Measurements from ENCODE around the gene GPS1.

GPS1 gene

DNA sequence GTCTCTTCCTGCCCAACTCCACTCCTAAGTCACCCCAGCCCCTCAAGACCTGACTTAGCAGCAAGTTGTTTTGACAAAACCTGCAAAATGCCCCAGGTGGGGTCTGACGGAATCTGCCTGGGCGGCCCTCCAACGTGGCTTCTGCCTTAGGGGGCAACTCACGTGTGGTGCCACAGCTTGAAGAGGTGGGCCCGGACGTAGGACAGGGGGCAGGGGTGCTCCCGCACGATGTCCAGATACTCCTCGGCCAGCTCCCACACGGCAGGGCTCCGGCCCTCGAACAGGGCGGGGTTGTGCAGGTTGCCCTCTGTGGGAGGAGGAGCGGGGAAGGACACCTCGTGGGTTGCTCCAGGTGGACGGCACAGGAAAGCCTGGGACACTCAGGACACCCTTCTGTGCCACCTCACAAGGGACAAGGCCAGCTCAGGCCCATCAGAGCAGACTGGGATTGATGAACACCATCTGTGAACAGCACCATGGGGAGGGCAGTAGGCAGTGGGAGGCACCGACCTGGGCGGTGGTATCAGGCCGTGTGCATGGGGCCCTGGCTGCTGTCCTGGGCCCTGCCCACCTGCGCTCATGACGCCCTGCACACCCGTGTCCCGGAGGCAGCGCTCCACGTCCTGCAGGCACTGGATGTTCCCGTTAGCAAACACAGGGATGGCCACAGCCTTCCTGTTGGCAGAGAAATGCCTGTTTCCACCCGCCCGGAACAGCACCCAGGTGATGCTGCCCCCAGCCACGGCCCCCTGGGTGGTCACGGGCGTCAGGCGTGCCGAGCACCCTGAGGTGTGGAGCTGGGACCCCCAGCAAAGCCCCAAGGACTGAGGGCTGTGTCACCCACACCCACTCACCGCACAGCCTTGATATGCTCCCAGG lies 9.6 kb downstream of the GPS1 start:
- DNase-seq = no peak

DNA sequence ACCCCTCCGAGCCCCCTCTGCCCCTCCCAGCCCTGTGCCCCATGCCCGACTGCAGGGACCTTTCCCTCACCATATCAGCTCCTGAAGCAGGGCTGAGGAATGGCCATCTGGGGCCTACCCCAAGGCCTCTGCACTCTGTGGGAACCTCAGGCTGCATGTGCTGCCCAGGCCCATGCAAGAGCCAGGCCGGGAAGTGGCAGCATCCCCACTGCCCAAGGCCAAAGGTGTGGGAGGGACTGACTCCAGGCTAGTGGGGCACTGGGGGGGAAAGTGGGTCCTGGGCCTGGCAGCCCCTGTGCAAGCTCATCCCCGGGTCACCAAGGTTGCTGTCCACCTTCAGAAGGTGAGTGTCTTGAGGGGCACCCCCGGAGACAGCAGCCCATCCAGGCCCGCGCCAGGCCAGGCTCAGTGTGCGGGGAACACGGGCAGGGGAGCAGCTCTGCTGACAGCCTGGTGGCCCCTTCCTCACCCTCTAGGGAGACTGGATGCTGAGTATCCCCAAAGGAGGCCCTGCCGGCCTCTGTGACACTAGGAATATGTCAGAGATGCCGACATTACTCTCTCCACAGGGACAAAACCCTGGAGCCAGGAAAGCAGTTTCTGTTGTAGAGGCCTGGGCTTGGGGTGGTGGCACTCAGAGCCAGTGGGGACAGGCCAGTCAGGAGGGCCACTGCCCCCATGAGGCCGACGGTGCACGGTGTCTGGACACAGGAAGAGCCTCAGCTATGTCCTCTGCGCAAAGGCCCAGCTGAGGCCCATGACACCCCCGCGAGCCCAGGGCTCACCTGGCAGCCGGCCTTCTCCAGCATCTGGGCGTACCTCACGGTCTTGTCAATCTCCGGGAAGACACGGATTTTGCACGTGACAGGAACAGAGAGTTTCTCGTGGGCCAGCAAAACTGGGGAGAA lies 10.6 kb downstream of the GPS1 start:
- no peak for DNase-seq

DNA sequence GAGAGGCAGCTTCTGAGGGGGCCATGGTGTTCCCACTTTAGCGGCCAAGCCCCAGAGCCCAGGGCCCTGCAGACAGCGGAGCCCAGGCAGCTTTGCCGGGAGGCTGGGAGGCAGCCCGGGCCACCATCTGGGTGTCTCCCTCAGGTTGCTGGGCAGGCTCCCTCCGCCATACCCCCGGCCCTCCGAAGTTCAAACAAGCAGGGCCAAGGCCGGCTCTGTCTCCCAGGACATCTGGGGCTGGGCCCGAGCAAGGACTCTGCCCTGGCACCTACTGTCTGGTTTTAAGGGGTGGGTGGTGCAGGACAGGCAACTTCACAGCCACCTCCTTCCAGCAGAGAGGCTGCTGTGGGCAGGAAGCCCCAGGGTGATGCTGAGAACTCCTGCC lies 11.3 kb downstream of the GPS1 start:
- no peak for DNase-seq

DNA sequence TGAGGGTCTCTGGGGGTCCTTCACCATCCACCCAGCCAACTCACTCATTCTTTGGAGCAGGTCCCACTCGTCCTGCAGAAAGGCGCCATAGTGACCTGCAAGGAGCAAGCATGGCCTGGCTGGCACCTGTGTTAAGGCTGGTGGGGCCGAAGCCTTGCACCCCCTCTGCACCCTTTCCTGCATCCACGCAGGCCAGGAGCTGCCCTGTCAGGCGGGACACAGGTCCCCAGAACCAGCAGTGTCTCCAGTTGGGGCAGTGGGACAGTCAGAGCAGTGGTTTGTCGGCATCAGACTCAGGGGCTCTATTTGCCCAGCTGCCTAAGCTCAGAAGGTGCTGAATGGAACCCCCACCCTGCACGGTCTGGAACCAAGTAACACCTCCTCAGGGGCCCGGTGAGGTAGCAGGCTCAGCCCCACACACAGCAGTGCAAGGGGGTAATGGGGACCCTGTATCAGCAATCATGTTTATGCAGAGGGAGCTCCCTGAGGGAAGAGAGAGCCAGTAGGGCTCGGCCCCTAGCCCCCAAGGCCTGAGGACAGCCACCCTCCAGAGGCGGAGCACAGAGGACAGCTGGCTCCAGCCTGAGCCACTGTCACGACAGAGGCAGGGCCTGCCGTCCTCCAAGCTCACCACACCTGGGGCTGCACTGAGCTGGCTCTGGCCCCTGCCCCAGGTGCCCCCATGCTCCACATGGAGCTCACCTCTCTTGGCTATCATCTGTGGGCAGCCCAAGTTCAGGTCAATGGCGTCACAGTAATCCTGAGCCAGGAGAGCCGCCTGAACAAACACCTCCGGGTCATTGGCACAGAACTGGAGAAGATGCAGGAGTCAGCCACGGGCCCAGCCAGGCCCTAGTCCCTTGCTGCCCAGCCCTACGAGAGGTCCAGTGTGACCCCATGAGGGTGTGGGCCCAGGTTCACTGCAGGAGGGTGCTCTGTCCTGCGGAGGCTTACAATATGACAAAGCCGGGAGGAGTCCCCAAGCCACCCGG lies 12.0 kb downstream of the GPS1 start:
- no peak for DNase-seq

DNA sequence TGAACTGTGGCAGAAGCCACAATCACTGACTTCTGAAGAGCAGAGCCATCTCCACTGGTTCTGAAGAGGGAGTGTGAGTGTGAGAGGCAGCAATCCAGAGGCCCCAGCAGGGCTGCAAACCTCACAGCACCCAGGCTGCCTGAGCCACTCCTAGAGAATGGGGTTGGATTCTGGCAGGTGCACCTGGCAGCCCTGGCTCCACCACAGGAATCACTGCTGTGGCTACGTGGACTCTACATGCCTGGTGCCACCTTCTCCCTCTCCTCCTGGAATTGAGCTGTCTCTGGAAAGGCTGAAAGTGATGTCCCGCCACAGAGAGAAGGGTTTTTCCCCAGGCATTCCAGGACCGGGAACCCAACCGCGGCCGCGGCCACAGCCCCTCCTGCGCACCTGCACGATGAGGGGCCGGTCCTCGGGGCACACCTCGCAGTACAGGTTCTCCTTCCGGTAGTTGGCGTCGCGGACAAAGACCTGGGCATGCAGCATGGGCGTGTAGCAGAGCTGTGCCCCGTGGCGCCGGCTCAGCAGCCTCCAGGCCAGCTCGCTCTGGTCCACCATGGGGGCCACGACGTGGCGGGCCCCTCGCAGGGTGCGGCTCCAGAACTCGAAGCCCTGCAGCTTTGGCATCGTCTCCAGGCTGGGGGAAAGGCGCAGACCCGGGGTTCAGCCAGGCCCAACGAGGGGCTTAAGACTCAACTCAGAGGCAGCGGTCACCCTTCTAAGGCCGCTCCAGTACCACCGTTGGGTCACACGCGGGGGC lies 12.9 kb downstream of the GPS1 start:
- DNase-seq = no peak

DNA sequence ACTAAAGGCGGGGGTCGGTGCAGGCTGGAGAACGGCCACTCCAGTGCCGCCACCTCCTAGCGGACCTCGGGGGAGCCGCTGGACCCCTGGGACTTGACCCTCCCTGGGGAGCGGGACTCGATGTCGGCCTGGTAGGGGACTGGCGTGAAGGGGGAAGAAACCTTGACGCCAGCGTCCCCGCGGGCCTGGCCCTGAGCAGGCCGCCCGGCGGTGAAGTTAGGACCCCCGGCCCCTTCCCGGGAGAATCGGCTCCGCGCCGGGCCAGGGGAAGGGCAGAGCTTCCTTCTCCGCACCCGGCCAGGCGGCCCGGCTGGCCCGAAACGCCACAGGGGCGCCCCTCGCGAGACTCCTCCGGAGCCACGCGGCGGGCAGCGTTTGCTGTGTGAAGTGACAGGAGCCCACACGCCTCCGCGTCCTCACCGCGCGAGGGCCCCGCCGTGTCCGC lies 13.5 kb downstream of the GPS1 start:
- no peak for DNase-seq

DNA sequence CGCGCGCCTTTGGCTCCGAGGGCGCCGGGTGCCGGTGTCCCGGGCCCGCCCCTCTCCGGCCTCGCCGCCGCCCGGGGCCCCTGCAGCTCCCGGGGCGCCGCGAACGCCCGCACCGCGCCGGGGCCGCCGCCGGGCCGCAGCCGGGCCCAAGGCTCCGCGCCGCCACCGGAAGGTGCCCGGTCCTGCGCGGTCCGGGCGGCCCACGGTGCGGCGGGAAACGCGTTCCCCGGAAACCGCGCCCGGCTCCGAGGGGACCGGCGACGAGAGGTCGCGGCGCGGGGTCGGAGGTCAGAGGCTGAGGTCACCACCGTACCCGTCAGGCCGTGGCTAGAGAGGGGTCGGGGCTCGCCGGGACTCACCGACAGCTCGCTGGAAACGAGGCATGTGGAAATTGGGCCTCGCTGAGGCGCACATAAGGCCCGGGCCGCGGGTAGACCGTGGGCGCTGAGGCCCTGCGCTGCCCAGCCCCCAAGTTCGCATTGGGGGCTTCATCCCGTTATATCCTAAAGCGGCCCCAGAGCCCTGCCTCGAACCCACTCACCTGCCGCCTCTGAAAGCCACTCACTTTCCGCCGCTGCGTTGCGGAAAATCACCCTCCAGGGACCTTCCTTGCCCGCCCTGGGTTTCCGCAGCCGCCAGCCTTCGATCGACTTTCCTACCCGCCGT lies 14.1 kb downstream of the GPS1 start, which contains the start of gene DUS1L:
Gene DUS1L (minus strand): TSS at position 167 of the 666 bp plus-strand sequence. CDS start 745 bp downstream, outside the sequence.
- no peak for DNase-seq

DNA sequence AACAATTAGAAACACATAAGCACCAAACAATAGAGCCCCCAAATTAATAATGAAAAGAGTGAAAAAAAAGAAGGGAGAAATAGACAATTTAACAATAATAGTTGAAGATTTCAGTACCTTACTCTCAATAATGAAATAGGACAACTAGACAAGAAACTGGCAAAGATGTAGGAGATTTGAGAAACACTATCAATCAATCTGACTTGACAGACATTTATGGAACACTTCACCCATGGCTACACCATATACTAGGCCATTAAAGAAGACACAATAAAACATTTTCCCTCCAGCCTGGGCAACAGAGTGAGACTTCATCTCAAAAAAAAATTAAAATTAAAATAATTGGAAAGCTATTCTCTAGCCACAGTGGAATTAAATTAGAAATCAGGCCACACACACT lies 18.9 kb downstream of the GPS1 start:
- no peak for DNase-seq

DNA sequence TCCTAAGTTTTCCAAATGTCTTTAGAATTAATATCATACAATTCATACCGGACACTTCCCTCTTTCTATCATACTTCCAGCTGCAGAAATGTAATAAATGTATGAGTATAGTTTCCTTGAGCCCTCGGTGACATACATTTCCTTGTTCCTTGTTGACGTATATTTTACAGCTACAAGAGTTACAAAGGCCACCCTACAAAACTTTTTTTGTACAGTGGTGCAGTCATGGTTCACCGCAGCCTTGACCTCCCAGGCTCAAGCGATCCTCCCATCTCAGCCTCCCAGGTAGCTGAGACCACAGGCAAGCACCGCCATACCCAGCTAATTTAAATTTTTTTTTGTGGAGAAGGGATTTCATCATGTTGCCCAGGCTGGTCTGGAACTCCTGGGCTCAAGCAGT lies 21.1 kb downstream of the GPS1 start:
- DNase-seq = no peak

DNA sequence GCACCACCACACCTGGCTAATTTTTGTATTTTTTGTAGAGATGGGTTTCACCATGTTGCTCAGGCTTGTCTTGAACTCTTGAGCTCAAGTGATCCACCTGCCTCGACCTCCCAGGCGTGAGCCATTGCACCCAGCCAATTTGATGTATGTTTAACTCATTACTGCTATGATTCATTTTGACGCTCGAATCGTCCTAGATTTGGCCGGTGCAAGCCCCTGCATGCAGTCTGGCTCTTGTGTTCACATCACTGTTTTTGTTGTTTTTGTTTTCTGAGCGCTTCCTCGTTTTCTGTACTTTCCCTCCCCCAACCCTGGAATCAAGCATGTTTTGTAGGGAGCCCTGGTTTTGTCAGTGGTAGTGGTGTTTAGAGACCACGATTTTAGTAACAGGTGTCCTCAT lies 21.7 kb downstream of the GPS1 start:
- DNase-seq = no peak

DNA sequence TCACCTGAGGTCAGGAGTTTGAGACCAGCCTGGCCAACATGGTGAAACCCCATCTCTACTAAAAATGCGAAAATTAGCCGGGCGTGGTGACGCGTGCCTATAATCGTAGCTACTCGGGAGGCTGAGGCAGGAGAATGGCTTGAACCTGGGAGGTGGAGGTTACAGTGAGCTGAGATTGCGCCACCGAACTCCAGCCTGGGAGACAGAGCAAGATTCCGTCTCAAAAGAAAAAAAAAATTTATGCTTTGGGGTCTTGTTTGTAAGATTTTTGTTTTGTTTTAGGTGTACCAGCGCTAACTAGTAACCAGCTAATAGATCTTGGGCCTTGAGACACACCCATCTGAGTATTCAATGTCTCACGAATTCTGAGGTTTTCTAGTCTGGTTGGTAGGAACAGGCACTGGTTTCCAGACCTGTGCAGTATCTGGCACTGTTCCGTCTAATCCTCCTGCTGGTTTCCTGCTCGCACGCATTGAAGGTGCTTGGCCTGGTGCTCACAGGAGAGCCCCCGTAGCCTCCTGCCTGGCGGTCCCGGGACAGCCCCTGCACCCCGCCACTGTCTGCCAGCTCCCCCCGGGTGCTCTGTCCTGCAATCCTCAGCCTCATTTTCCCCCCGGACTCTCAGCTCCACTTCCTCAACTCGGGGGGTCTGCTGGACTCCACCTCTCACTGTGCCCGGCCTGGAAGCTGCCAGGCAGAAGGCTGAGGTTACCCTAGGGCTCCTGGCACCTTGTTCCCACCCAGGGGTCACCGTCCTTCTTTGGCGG lies 24.5 kb downstream of the GPS1 start:
- DNase-seq = no peak

DNA sequence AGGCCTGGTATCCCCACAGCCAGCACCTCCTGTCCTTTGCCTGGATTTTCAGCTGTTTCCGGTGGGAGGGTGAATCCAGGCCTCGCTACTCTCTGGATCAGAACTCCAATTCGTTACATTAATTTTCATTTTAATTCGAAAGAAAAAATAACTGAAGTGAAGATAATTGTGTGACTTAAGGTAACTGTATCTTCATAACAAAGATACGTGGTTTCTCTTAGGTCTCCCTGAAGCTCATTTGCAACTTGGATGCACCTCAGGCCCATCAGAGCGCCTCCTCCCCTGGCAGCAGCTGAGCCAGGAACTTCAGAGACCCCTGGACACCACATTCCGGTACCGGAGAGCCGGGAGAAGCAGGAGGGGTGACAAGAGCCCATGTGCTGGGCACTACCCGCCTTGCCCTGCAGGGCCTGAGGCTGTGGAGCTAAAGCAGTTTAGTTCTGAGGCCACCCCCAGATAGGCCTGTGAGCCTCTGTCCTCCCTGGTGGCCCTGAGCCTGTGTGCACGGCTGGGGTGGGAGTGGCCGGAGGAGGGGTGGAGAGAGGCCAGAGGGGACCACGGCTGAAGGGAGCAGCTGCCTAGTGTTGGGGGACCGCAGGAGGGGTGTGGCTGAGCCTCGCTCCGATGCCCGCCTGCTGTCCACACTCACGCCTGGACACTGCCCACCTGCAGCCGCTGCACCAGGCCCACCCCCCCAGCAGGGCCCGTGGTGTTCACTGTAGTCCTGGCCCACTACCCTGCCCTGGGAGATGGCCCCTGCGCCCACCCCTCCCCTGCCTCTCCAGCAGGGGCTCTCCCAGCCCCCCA lies 25.3 kb downstream of the GPS1 start:
- DNase-seq = no peak

DNA sequence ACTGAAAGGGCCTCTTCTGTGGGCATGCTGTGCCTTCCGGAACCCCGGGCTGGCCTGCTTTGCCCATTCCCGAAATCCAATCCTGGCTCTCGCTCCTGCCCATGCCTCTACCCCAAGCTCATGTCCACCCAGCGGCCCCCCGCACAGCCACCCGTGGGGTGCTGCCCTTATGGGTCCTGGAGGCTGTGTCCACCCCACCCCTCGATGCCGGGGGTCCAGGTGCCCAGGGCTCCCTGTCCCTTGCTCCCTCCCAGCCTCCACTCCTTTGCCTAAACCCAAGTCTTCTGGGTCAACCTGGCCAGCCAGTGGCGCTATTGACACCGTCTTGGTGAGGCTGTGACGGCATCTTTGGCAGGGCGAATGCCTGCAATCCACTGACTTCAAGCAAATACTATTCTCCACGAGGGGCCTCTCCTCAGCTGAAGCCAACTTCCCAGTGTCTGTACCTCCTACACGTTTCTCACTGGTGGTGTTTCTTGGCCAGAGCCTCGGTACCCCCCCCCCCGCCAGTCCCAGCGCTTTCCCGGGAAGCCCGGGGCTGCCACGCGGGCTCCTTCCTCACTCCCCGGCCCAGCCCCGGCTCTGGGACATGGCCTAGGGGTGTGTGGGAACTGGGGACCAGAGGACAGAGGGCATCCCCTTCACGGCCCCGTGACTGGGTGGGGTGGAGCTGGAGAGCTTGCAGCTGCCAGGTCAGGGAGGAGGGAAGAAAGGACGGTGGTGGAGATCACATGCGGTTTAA lies 26.1 kb downstream of the GPS1 start:
- DNase-seq = no peak

DNA sequence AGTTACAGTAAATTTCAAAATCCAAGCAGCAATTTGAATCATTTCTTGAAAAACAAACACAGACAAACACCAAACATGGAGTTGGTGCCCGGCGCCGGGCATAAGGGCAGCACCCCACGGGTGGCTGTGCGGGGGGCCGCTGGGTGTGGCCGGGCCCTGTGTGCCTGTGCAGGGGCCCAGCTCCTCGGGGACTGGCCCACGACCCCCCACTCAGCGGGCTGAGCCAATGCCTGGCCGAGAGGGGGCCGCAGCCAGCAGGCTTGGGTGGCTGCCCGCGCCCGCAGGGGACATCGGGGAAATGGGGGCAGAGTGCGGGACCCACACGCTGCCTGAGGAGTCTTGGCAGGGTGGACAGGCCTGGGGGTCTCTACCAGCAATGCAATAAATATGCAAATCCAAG lies 26.7 kb downstream of the GPS1 start:
- no peak for DNase-seq

DNA sequence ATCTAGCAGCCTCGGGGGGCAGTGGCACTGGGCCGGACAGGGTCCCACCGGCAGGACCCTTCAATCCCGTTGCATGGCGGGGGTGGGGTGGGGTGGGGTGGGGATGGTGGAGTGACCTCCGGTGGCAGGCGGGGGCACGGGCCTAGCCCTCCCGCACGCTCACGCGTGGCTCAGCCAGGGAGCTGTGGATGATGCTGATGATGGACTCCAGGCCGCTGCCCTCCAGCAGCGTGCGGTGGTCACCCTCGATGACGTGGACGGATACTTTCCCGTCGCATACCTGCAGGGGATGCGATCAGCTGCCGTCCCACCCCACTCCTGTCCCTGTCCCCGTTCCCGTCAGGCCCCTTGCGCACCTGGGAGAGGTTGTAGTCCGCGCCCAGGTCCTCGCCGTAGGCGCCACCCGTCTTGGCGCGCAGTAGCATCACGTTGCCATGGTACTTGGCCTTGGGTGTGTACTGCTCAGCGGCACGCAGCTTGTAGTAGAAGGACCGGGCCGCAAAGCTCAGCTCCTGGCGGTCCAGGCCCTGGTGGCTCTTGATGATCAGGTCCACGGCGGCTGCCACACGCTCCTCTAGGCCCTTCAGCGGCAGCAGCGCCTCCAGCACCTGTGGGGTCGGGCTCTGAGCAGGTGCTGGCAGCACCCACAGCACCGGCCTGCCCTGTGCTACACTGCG lies 27.4 kb downstream of the GPS1 start:
- DNase-seq = no peak

DNA sequence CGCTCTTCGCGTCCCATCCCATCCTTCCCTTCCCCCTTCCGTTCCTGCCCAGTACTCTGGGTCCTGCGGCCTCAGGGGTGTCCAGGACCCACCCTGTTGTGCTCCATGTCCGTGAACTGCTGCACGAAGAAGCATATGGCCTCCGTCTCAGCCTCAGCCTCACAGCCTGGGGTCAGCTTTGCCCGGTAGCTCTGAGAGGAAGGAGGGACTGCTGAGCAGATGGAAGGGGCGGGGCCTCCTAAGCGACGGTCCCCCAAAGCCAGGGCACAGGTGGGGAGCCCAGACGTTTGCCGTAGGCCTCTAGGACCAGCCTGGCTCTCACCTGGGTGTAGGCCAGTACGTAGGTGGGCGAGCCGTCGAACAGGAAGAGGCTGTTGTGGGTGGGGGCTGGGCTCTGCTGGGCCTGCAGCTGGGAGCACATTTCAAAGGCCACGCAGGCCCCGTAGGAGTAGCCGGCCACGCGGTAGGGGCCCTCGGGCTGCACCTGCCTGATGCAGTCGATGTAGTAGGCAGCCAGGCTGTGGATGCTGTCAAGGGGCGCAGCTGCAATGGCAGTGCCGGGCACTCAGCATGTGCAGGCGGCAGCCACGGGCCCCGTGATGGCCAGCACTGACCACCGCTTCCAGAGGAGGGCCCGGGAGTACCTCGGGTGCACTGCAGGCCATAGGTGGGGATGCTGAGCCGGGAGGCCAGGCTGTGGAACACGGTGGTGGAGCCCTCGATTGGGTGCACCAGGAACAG lies 28.5 kb downstream of the GPS1 start:
- DNase-seq = no peak

DNA sequence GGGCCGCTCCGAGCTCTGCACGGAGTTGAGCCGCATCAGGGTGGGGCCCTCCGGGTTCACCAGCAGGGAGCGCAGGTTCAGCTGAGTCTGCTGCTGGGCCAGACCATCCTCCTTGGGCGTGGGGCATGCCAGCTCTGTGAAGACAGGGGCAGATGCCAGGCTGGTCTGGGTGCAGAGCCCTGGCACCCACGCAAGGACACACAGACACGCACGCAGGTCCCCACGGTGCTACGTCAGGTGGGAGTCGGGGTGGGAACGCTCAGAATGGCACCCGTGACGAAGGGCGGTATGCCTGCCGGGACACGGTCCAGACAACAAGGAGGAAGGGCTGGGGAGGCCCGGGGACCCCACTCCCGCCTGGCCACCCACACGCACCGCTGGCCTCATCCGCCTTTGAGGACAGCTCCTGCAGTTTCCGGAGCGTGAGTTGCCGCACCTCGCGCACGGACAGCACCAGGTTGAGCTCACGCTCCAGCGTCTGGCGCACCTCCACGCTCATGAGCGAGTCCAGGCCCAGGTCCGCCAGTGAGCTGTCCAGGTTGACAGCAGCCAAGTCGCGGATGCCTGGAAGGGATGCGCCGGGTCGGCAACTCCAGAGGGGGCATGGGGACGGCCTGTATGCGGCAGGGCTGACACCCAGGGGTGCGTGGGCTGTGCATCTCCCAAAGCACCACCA lies 29.2 kb downstream of the GPS1 start:
- no peak for DNase-seq

All from GOT3 (cell line).